GM19099 (cell line): ENCODE measurements around the gene COG6.

Experiments
- POLR2A ChIP-seq: IDR thresholded peaks from 3 replicates; pipeline ENCODE4 v1.6.1; 2011; ENCODE audit warnings: low read depth; ENCODE audit not compliant: insufficient read length; ENCODE audit errors: extremely low read depth

COG6 gene

GRCh38 chr13:39663508-39663907 is 8.0 kb downstream of the COG6 start:
- no peak for TF ChIP-seq POLR2A

GRCh38 chr13:39663958-39664357 is 8.5 kb downstream of the COG6 start:
- no peak for TF ChIP-seq POLR2A

GRCh38 chr13:39665763-39666162 is 10.3 kb downstream of the COG6 start:
- TF ChIP-seq POLR2A, result no peak

GRCh38 chr13:39670445-39670844 is 15.0 kb downstream of the COG6 start:
- no peak for TF ChIP-seq POLR2A

- no peak for TF ChIP-seq POLR2A
These were observed 17.1 kb downstream of the COG6 start for GRCh38 chr13:39672378-39673132.

- TF ChIP-seq POLR2A, result no peak
These were observed 20.4 kb downstream of the COG6 start for GRCh38 chr13:39675904-39676303.

GRCh38 chr13:39676315-39676876 is 20.9 kb downstream of the COG6 start:
- no peak for TF ChIP-seq POLR2A

GRCh38 chr13:39682310-39682709 is 26.8 kb downstream of the COG6 start:
- no peak for TF ChIP-seq POLR2A

GRCh38 chr13:39682788-39683187 is 27.3 kb downstream of the COG6 start:
- no peak for TF ChIP-seq POLR2A

GRCh38 chr13:39684531-39685137 is 29.2 kb downstream of the COG6 start:
- TF ChIP-seq POLR2A, result no peak

- no peak for TF ChIP-seq POLR2A
These were observed 30.2 kb downstream of the COG6 start for GRCh38 chr13:39685652-39686051.

GRCh38 chr13:39688278-39688677 is 32.8 kb downstream of the COG6 start:
- no peak for TF ChIP-seq POLR2A

- TF ChIP-seq POLR2A, result no peak
These were observed 33.4 kb downstream of the COG6 start for GRCh38 chr13:39688699-39689405.

GRCh38 chr13:39692660-39693438 is 37.4 kb downstream of the COG6 start:
- TF ChIP-seq POLR2A, result no peak

GRCh38 chr13:39699274-39699673 is 43.8 kb downstream of the COG6 start:
- TF ChIP-seq POLR2A, result no peak
